COLO668 (cell line): Measurements from ENCODE around the gene UBA6.
A peak's percentile ranks its signal among the peaks of the same experiment; 100 is the strongest.
"Not testable (repeated sequence)": the region's sequence is repeated elsewhere in the genome, so short reads cannot be mapped to it uniquely, and the experiment has no call there.

Experiments used
- DNase-seq: peaks from one replicate; lab custom pipeline; 2025; ENCODE audit not compliant: unreplicated experiment; lab: John Stamatoyannopoulos, UW

The UBA6 gene

GRCh38 chr4:67714248-67714583 lies 13.3 kb upstream of the UBA6 start:
- no peak for DNase-seq

DNA sequence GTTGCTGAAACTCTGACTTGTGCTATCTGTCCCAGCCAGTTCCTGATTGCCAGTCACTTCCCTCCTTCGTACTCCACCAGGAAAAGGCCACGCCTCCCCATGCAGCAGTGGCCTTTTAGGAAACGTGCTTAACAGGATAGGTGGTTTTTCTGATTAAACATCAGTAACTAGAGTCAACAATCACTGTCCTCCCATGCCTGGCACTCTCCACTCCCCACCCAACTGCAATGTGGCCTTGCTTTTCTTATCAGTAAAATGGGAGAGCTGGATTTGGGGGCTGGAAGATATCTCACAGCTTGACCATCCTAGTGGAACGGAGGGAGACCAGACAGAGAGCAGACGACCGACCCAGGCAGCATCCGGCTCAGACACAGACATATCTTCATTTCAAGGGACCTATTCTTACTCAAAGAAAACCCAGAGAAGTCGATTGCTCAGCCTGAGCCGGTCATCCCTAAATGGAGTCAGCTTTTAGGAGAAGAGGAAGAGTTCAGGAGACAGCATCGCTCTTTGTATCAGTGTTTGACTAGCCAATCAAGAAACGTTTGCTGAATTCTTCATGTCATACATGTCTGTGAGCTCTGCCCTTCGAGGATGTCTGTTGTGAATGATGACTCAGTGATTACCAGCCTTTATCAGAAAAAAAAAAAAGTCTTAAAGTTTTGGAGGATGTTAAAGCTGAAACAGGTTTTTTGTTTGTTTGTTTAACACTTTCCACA lies 12.7 kb upstream of the UBA6 start:
- no peak for DNase-seq

GRCh38 chr4:67712650-67713528 lies 11.9 kb upstream of the UBA6 start:
- DNase-seq, result no peak

GRCh38 chr4:67712000-67712625 lies 11.2 kb upstream of the UBA6 start:
- DNase-seq, result peak; percentile 59

- not testable (repeated sequence) for DNase-seq
These were observed 5.7 kb upstream of the UBA6 start for GRCh38 chr4:67706682-67707081.

DNA sequence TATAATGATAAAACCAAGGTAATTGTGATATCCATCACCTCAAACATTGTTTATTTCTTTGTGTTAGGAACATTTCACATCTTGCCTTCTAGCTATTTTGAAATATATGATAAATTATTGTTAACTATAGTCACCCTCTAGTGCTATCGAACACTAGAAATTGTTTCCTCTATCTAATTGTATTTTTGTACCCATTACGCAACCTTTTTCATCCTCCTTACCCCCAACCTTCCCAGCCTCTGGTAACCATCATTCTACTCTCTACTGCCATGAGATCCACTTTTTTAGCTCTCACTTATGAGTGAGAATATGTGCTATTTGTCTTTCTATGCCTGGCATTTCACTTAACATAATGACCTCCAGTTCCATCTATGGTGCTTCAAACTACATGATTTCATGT lies 3.9 kb upstream of the UBA6 start:
- no peak for DNase-seq

DNA sequence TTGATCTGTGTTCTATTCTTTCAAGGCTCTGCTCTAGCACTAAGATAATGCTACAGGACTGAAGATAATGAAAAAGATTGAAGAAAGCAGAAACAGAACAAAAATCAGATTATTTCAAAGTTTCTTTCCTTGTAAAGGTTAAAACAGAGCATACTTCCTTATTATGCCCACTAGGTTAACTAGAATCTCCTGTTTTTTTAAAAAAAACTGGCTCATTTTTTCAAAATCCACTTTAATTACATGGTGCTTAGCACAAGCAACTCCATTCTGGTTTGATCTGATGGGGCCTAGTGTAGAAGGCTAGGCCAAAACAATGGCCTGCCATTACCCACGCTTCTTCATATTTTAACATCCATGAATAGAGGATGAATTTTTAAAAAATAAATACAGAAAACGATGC lies 1.2 kb upstream of the UBA6 start:
- no peak for DNase-seq

GRCh38 chr4:67701517-67701850 lies 529 bp upstream of the UBA6 start:
- no peak for DNase-seq

DNA sequence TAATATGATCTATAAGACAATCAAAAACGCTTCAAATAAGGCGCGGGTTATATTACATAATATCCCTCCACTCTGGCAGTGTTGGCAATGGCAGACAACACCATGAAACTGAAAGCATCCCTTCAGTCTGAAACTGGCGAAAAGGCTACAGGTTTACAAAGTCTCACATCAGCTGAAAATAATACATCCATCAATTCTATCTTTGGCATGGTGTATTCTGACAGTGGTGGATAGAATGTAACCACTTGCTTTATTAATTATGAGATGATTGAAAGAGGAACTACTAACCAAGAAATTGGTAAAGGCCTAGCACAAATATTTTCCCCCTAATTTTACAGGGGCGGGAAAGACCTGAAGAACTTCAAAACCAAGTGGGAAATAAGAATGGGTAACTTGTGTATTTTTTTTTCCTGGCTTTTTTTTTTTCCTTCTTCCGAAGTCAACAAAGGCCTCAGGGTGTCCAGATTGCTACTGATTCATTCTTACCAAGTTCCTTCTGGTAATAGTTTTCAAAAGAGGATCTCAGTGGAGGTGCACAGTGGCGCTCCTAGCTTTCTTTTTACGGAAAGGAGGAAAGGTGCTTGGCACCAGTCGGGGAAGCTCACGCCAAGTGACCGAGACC lies 728 bp downstream of the UBA6 start:
- DNase-seq, result no peak

DNA sequence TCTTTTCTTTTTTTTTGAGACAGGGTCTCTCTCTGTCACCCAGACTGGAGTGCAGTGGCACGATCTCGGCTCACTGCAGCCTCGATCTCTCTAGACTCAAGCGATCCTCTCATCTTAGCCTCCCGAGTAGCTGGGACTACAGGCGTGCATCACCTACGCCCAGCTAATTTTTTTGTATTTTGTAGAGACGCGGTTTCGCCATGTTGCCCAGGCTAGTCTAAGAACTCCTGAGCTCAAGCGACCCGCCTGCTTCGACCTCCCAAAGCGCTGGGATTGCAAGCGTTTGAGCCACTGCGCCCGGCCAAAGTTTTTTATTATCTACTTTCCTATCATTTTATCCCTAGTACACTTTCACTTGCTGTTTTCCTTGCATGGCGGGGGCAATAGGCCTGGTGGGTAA lies 1.4 kb downstream of the UBA6 start:
- no peak for DNase-seq

DNA sequence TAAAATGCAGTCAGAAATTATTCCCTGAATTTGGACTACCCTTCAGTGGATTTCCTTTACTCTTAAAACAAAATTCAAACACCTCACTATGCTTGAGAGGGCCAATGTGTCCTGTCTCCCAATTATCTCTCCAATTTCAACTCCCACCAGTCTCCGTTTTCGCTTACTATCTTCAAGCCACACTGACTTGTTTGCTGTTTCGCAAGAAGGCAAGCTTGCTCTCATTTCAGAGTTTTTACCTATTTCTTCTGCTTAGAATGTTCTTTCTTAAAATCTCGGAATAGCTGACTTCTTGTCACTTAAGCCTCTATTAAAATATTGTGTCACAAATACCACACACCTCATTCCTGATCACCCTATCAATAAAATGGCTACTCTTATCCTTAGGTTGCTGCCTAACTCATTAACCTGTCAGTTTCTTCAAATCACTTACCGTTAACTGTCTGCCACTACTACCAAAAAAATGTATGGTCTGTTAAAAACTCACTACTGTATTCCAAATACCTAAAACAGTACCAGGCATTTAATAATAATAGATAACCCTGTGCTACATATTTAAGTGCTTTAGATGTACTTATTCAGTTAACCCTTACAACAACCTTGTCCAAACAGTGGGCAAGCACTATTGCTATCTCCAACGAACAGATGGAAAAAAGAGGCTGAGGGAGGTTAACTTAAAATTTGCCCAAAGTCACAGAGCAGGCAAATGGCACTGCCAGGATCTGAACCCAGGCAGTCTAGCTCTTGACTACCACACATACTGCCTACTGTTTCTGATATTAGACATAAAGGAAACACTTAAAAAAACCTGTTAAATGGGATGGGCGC lies 2.9 kb downstream of the UBA6 start:
- DNase-seq, result no peak

- no peak for DNase-seq
These were observed 4.9 kb downstream of the UBA6 start for GRCh38 chr4:67696061-67696460.

GRCh38 chr4:67694662-67695061 lies 6.3 kb downstream of the UBA6 start:
- no peak for DNase-seq

GRCh38 chr4:67691328-67691727 lies 9.6 kb downstream of the UBA6 start:
- DNase-seq, result no peak

- no peak for DNase-seq
These were observed 13.3 kb downstream of the UBA6 start for GRCh38 chr4:67687636-67688035.

DNA sequence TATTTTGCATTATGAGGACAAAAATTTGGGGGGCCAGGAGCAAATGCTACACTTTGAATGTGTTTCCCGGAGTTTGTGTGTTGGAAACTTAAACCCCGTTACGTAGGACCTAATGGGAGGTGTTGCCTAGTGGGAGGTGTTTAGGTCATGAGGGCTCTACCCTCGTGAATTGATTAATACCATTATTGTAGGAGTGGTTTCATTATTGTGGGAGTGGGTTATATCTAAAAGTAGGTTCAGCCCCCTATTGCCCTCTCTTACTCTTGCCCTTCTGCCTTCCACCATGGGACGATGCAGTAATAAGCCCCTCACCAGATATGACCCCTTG lies 15.5 kb downstream of the UBA6 start:
- no peak for DNase-seq

DNA sequence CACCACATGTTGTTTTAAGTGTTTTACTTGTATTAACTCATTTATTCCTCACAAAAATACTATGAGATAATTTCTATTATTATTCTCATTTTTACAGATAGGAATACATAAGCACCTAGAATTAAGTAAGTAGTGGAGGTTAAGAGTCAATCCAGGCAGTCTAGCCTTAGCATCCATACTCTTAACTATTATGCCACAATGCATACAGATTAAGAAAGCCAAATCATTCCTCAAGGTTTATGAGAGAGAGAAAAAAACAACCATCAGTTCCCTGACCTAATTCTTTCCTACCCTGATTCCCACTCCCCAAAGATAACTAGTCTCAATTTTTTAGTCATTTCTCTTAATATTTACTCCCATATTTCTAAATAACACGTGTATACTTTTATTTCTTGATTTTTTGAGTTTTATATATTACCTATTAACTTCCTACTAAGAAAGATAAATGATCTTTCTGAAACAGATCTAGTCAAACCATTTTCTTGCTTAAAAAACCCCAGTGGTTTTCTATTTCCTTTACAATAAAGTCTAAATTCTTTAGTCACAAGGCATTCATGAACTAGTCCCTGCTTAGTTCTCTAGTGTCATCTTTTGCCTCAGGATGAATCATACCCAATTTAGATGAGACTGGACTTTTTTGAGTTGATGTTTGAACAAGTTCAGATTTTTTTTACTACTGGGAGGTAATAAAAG lies 16.0 kb downstream of the UBA6 start:
- no peak for DNase-seq

GRCh38 chr4:67682266-67682665 lies 18.7 kb downstream of the UBA6 start:
- DNase-seq, result no peak

DNA sequence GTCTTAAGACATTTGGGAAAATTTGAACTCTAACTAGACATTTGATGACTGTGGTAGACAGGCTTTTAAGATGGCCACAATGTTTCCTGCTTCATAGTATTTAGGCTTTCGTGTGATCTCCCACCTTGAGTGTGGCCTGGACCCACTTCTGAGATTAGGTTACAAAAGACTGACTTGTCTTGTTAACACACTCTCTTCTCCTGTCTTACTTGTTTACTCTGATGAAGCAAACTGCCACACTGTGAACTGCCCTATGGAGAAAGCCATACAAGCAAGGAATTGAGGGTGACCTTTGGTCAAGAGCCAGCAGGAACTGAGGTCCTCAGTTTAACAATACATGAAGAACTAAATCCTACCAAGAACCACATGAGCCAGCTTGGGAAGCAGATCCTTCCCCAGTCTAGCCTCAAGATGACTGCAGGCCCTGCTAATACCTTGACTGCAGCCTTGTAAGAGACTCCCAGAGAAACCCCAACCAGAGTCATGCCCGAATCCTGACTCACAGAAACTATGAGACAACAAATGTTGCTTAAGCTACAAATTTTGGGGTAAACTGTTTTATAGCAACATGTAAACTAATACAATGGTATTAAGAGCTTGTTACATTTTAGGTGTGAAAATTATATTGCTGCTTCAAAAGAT lies 20.3 kb downstream of the UBA6 start:
- DNase-seq, result no peak

GRCh38 chr4:67678612-67679011 lies 22.3 kb downstream of the UBA6 start:
- no peak for DNase-seq
